ENCODE results near the gene UNC79. TPM values are rescaled to one million over a fixed set of nuclear protein-coding genes. Genes with fewer than 3 reads are reported as not detected.

Gene UNC79
- total and polyA plus RNA-seq, 3 donors from 2014 or later = 4.3 to 10.7 (median 5.5) TPM

GRCh38 chr14:93735206-93735605, 304.5 kb downstream of the UNC79 start:
- WGBS, 2 donors = 69 to 82% methylated on average over 8 to 12 of the region's 12 CpGs
- H3K27ac ChIP-seq = no peak overlapping the region
- no peak for DNase-seq
- H3K4me1 ChIP-seq = no peaks in the 10 kb centered on the region
- no peak overlapping the region for H3K4me3 ChIP-seq
- no peaks in the 10 kb centered on the region for H3K36me3 ChIP-seq (ENCODE audit: low read depth, missing control alignments)
- no peaks in the 10 kb centered on the region for H3K9me3 ChIP-seq
- H3K27me3 ChIP-seq = no peaks in the 10 kb centered on the region
- intact Hi-C loops (cut with DNase I; ENCODE audit: low total_unique reads) = no loop called here
- TF ChIP-seq CTCF (IDR thresholded peaks at IDR 0.05) = no peak
- TF ChIP-seq POLR2A (IDR thresholded peaks at IDR 0.05) = no peak

- Histone ChIP-seq H3K9me3 (no peaks in the 10 kb centered on the region), H3K4me1 (no peaks in the 10 kb centered on the region), H3K4me3 (no peak overlapping the region), H3K27ac (no peak overlapping the region), H3K27me3 (no peaks in the 10 kb centered on the region), H3K36me3 (ENCODE audit: low read depth, missing control alignments) (no peaks in the 10 kb centered on the region)
- intact Hi-C loops (cut with DNase I; ENCODE audit: low total_unique reads) = no loop called here
- 85% methylated on average over 10 of the region's 10 CpGs for WGBS, 2 donors
- no peak for TF ChIP-seq CTCF (IDR thresholded peaks at IDR 0.05)
- no peak for DNase-seq
These were observed 305.8 kb downstream of the UNC79 start for GRCh38 chr14:93736378-93737014.

- H3K27ac ChIP-seq = no peak overlapping the region
- H3K4me1 ChIP-seq = no peaks in the 10 kb centered on the region
- no peaks in the 10 kb centered on the region for H3K27me3 ChIP-seq
- WGBS, 2 donors = 51 to 81% methylated on average over 3 to 10 of the region's 11 CpGs
- H3K9me3 ChIP-seq = no peaks in the 10 kb centered on the region
- no peak overlapping the region for H3K4me3 ChIP-seq
- no peaks in the 10 kb centered on the region for H3K36me3 ChIP-seq (ENCODE audit: low read depth, missing control alignments)
- intact Hi-C loops (cut with DNase I; ENCODE audit: low total_unique reads) = no loop called here
- TF ChIP-seq POLR2A (IDR thresholded peaks at IDR 0.05) = no peak
- no peak for TF ChIP-seq CTCF (IDR thresholded peaks at IDR 0.05)
- no peak for DNase-seq
These were observed 306.9 kb downstream of the UNC79 start for GRCh38 chr14:93737634-93738033.

GRCh38 chr14:93741556-93742230, 311.0 kb downstream of the UNC79 start:
- whole genome bisulfite sequencing, 2 donors = 83 to 86% methylated on average over 12 of the region's 12 CpGs
- Histone ChIP-seq H3K4me3 (no peak overlapping the region), H3K27ac (no peak overlapping the region), H3K27me3 (no peaks in the 10 kb centered on the region), H3K36me3 (ENCODE audit: low read depth, missing control alignments) (no peaks in the 10 kb centered on the region), H3K4me1 (no peaks in the 10 kb centered on the region), H3K9me3 (no peaks in the 10 kb centered on the region)
- no peak for DNase-seq
- intact Hi-C loops (cut with DNase I; ENCODE audit: low total_unique reads) = no loop called here
- TF ChIP-seq CTCF (IDR thresholded peaks at IDR 0.05) (no peak), POLR2A (IDR thresholded peaks at IDR 0.05) (no peak)

- Histone ChIP-seq H3K36me3 (ENCODE audit: low read depth, missing control alignments) (no peaks in the 10 kb centered on the region), H3K4me1 (no peaks in the 10 kb centered on the region), H3K9me3 (no peaks in the 10 kb centered on the region), H3K4me3 (no peak overlapping the region), H3K27ac (no peak overlapping the region), H3K27me3 (no peaks in the 10 kb centered on the region)
- no peak for TF ChIP-seq POLR2A (IDR thresholded peaks at IDR 0.05)
- TF ChIP-seq CTCF (IDR thresholded peaks at IDR 0.05) = no peak
- 70 to 85% methylated on average over 8 of the region's 8 CpGs for WGBS, 2 donors
- no peak for DNase-seq
- intact Hi-C loops (cut with DNase I; ENCODE audit: low total_unique reads) = no loop called here
These were observed 312.0 kb downstream of the UNC79 start for GRCh38 chr14:93742761-93743160.

Data from testis (tissue), 3 donors.